B cell (primary cell): Measurements from ENCODE around the gene CCDC92B. TPM values are rescaled to one million over a fixed set of nuclear protein-coding genes. Genes with fewer than 3 reads are reported as not detected.
"Not testable (repeated sequence)": the region's sequence is repeated elsewhere in the genome, so short reads cannot be mapped to it uniquely, and the experiment has no call there.

Source experiments
- ATAC-seq: fragments of 200-7000 bp; cut with Tn5 transposase; one replicate; pipeline ENCODE4 v1.10.0; 2021; ENCODE audit warnings: low read depth, mild to moderate bottlenecking, moderate number of reproducible peaks, moderate library complexity
- CTCF ChIA-PET: fragments of 350-600 bp; sonication (Branson Sonifier 250); formaldehyde crosslinking; loops from one replicate; lab custom pipeline; 2021; ENCODE audit warnings: antibody characterized with exemption, inconsistent platforms; lab: Charles Lee
- POLR2A ChIA-PET: fragments of 350-600 bp; sonication (Branson Sonifier 250); formaldehyde crosslinking; loops from one replicate; lab custom pipeline; 2021; ENCODE audit warnings: antibody characterized with exemption; lab: Charles Lee
- DNase-seq: peaks from one replicate; pipeline ENCODE4 v3.0.0; 2013
- H2AFZ ChIP-seq: 2 replicates; pipeline ENCODE4 v1.6.1; 2012; ENCODE audit warnings: mild to moderate bottlenecking, low read depth, low read length; ENCODE audit not compliant: insufficient read depth, poor library complexity, severe bottlenecking
- H3K27ac ChIP-seq, 2 donors: 1 replicate in 1 of 2; 2 replicates in 1 of 2; pipeline ENCODE4 v1.5.1; 2012 to 2013; ENCODE audit warnings: low read length in 2 of 2, mild to moderate bottlenecking in 2 of 2, moderate library complexity in 1 of 2
- H3K27me3 ChIP-seq, 4 experiments: fragments of 200-600 bp in 1 of 4; sonication (generic) in 1 of 4; replicated peaks in 1 of 4; 1 replicate in 2 of 4; 2 replicates in 2 of 4; pipeline versions ENCODE4 v1.6.1 to v1.7.0; 2013 to 2016; ENCODE audit warnings: low read length in 3 of 4, mild to moderate bottlenecking in 2 of 4, mixed read lengths in 1 of 4, moderate library complexity in 1 of 4; ENCODE audit not compliant: insufficient read depth in 4 of 4, control insufficient read depth in 3 of 4; ENCODE audit errors: control extremely low read depth in 1 of 4
- H3K36me3 ChIP-seq, 2 experiments: replicated peaks in 1 of 2; 1 replicate in 1 of 2; 2 replicates in 1 of 2; pipeline versions ENCODE4 v1.6.1 to v1.7.1; 2013; ENCODE audit warnings: low read length in 1 of 2; ENCODE audit not compliant: insufficient read depth in 2 of 2, control insufficient read depth in 1 of 2; ENCODE audit errors: control extremely low read depth in 1 of 2, extremely low read depth in 1 of 2
- H3K4me1 ChIP-seq, 2 donors: fragments of 200-600 bp in 1 of 2; sonication (generic) in 1 of 2; 1 replicate in 1 of 2; 2 replicates in 1 of 2; pipeline versions ENCODE4 v1.5.1 to v1.6.1; 2013 to 2017; ENCODE audit warnings: low read length in 2 of 2; ENCODE audit not compliant: control insufficient read depth in 2 of 2, insufficient read depth in 2 of 2
- H3K4me2 ChIP-seq: replicated peaks from 2 replicates; pipeline ENCODE3; 2012; ENCODE audit warnings: mild to moderate bottlenecking, low read depth, low read length; ENCODE audit not compliant: poor library complexity, severe bottlenecking
- H3K4me3 ChIP-seq, 5 experiments: fragments of 200-600 bp in 1 of 5; sonication (generic) in 1 of 5; 1 replicate in 3 of 5; 2 replicates in 2 of 5; pipeline versions ENCODE4 v1.5.1 to v1.7.0; 2011 to 2016; ENCODE audit warnings: low read length in 4 of 5, mild to moderate bottlenecking in 4 of 5, low read depth in 2 of 5, control low read depth in 1 of 5, moderate library complexity in 1 of 5; ENCODE audit not compliant: insufficient read depth in 1 of 5; ENCODE audit errors: control extremely low read depth in 1 of 5, extremely low read depth in 1 of 5
- H3K79me2 ChIP-seq: fragments of 200-600 bp; sonication (generic); one replicate; pipeline ENCODE4 v1.6.0; 2016; ENCODE audit warnings: low read length; ENCODE audit not compliant: control insufficient read depth, insufficient read depth
- H3K9ac ChIP-seq: fragments of 200-600 bp; sonication (generic); 2 replicates; pipeline ENCODE4 v1.6.1; 2017; ENCODE audit warnings: mild to moderate bottlenecking, low read length, moderate library complexity
- H3K9me3 ChIP-seq, 3 donors: one replicate each; pipeline versions ENCODE4 v1.6.1 to v1.7.1; 2013; ENCODE audit warnings: low read length in 2 of 3; ENCODE audit not compliant: control insufficient read depth in 2 of 3, insufficient read depth in 1 of 3; ENCODE audit errors: control extremely low read depth in 1 of 3
- H4K20me1 ChIP-seq: 2 replicates; pipeline ENCODE4 v1.6.0; 2012; ENCODE audit warnings: mild to moderate bottlenecking, low read length; ENCODE audit not compliant: insufficient read depth, control insufficient read depth, poor library complexity, severe bottlenecking
- H3K27ac Mint-ChIP-seq: one replicate; pipeline ENCODE4 v1.8.0; 2021; ENCODE audit warnings: mixed read lengths
- H3K27me3 Mint-ChIP-seq: one replicate; pipeline ENCODE4 v1.8.0; 2021; ENCODE audit warnings: mixed read lengths
- H3K4me1 Mint-ChIP-seq: one replicate; pipeline ENCODE4 v1.8.0; 2021; ENCODE audit warnings: mixed read lengths
- H3K4me3 Mint-ChIP-seq: one replicate; pipeline ENCODE4 v1.8.0; 2021; ENCODE audit warnings: mixed read lengths
- H3K9me3 Mint-ChIP-seq: one replicate; pipeline ENCODE4 v1.8.0; 2022; ENCODE audit warnings: mixed read lengths; ENCODE audit not compliant: insufficient read depth
- CTCF ChIP-seq: fragments of 200-600 bp; IDR thresholded peaks from one replicate; pipeline ENCODE4 v1.8.0; 2022; ENCODE audit warnings: antibody characterized with exemption, mild to moderate bottlenecking
- EZH2 ChIP-seq: IDR thresholded peaks from 2 replicates; pipeline ENCODE4 v1.6.1; 2012; ENCODE audit warnings: borderline replicate concordance, low read depth, mild to moderate bottlenecking, moderate library complexity, low read length; ENCODE audit not compliant: insufficient read depth, poor library complexity, severe bottlenecking
- WGBS: methylation state at CpG from one replicate; pipeline ENCODE4 v1.1.5; 2013; ENCODE audit warnings: missing lambda C conversion rate; ENCODE audit not compliant: insufficient coverage; 5-methylcytosine and 5-hydroxymethylcytosine counted together
- intact Hi-C: fragments of 100-400 bp; cut with micrococcal nuclease; formaldehyde crosslinking; loops from one replicate; pipeline ENCODE4 v1.10.0; 2022
- polyA plus RNA-seq: library from polyadenylated mRNA; depleted of rRNA; stranded (reverse); fragments of >200 nt; gene quantifications from 2 replicates; pipeline ENCODE4 v1.2.3, GENCODE V29; 2012
- total RNA-seq, 2 donors: library from RNA; stranded (reverse); fragments of 120-200 nt in 1 of 2; gene quantifications; 1 replicate in 1 of 2; 2 replicates in 1 of 2; pipeline versions ENCODE4 v1.2.3 to v1.2.4, GENCODE V29; 2013 to 2022

CCDC92B gene
- total and polyA plus RNA-seq, 2 donors (not counting 1 experiment from before 2014, with no cell fraction given), result 0.04 TPM; not detected in 1

GRCh38 chr17:2700030-2700490 is 49.4 kb downstream of the CCDC92B start:
- H3K4me2 ChIP-seq, result no peak overlapping the region
- no peaks in the 10 kb centered on the region for H3K27me3 Mint-ChIP-seq
- ATAC-seq (no peak), DNase-seq (no peak)
- H3K4me3 ChIP-seq, result no peak overlapping the region
- H3K79me2 ChIP-seq, result peaks cover 5% of the 10 kb centered on the region
- H3K36me3 ChIP-seq, result peaks cover 0 to 57% of the 10 kb centered on the region in 2 experiments
- no peak overlapping the region for H3K27ac Mint-ChIP-seq
- no peak overlapping the region for H3K4me3 Mint-ChIP-seq
- TF ChIP-seq EZH2 (no peak), CTCF (no peak)
- peaks cover under 1% of the 10 kb centered on the region for H3K4me1 Mint-ChIP-seq
- H2AFZ ChIP-seq, result no peak overlapping the region
- H3K4me1 ChIP-seq, result no peaks in the 10 kb centered on the region
- ChIA-PET CTCF (no interaction called here), POLR2A (no interaction called here)
- no peaks in the 10 kb centered on the region for H3K27me3 ChIP-seq
- intact Hi-C loops, result no loop called here
- 95% methylated on average over 20 of the region's 20 CpGs for WGBS
- H3K9ac ChIP-seq, result no peak overlapping the region
- no peaks in the 10 kb centered on the region for H3K9me3 ChIP-seq
- peaks cover 14% of the 10 kb centered on the region for H4K20me1 ChIP-seq
- no peak overlapping the region for H3K27ac ChIP-seq
- H3K9me3 Mint-ChIP-seq, result no peaks in the 10 kb centered on the region

- H3K27me3 Mint-ChIP-seq, H3K9me3 Mint-ChIP-seq, intact Hi-C loops, H3K4me2 ChIP-seq, H3K4me1 ChIP-seq, DNase-seq, H3K27me3 ChIP-seq, H3K9me3 ChIP-seq, ATAC-seq, CTCF ChIA-PET, H3K4me3 Mint-ChIP-seq, H3K9ac ChIP-seq, H3K79me2 ChIP-seq, H3K4me1 Mint-ChIP-seq, H2AFZ ChIP-seq, H4K20me1 ChIP-seq, H3K27ac ChIP-seq, H3K4me3 ChIP-seq, H3K27ac Mint-ChIP-seq: not testable (repeated sequence)
- WGBS, result 92% methylated on average over 13 of the region's 18 CpGs
- POLR2A ChIA-PET, result interaction anchor here (0.7 kb wide), 1 partner anchor 106 kb away, joined by 4 read pairs; no protein-coding TSS in a partner anchor
- H3K36me3 ChIP-seq, result peaks cover 0 to 60% of the 10 kb centered on the region in 2 experiments
Measured at GRCh38 chr17:2699216-2699805, 50.1 kb downstream of the CCDC92B start.
